Neuronal stem cell (in vitro differentiated cells): ENCODE data around the gene CACTIN.

Experiments
- DNase-seq: peaks from one replicate; pipeline ENCODE4 v3.0.0-alpha.2; 2013; ENCODE audit warnings: low spot score
- H2AFZ ChIP-seq: one replicate; pipeline ENCODE4 v1.6.1; 2013; ENCODE audit warnings: mild to moderate bottlenecking, low read length, inconsistent platforms
- H2AK5ac ChIP-seq: 2 replicates; pipeline ENCODE4 v1.6.1; 2013; ENCODE audit warnings: low read depth, mild to moderate bottlenecking, inconsistent platforms, low read length, moderate library complexity, mixed read lengths
- H2BK120ac ChIP-seq: 2 replicates; pipeline ENCODE4 v1.6.1; 2013; ENCODE audit warnings: low read depth, mild to moderate bottlenecking, inconsistent platforms, low read length, moderate library complexity, mixed read lengths
- H2BK12ac ChIP-seq: one replicate; pipeline ENCODE4 v1.6.1; 2013; ENCODE audit warnings: low read length, inconsistent platforms
- H2BK15ac ChIP-seq: 2 replicates; pipeline ENCODE4 v1.6.1; 2013; ENCODE audit warnings: mild to moderate bottlenecking, low read length, inconsistent platforms, mixed read lengths
- H2BK5ac ChIP-seq: one replicate; pipeline ENCODE4 v1.6.1; 2013; ENCODE audit warnings: inconsistent platforms, mild to moderate bottlenecking, low read length, moderate library complexity
- H3K14ac ChIP-seq: one replicate; pipeline ENCODE4 v1.6.1; 2013; ENCODE audit warnings: low read length, inconsistent platforms
- H3K18ac ChIP-seq: 2 replicates; pipeline ENCODE4 v1.6.1; 2013; ENCODE audit warnings: low read length, inconsistent platforms
- H3K23ac ChIP-seq: 2 replicates; pipeline ENCODE4 v1.6.1; 2013; ENCODE audit warnings: low read depth, mild to moderate bottlenecking, mixed read lengths, low read length, inconsistent platforms; ENCODE audit not compliant: poor library complexity
- H3K27ac ChIP-seq: replicated peaks from 3 replicates; pipeline ENCODE4 v1.5.1; 2013; ENCODE audit warnings: low read length, inconsistent platforms
- H3K27me3 ChIP-seq, 3 experiments: 2 replicates each; pipeline ENCODE4 v1.6.1; 2013; ENCODE audit warnings: low read length in 3 of 3, mild to moderate bottlenecking in 2 of 3, inconsistent platforms in 1 of 3, low read depth in 1 of 3, mixed read lengths in 1 of 3, moderate library complexity in 1 of 3; ENCODE audit not compliant: control insufficient read depth in 3 of 3, insufficient read depth in 3 of 3
- H3K36me3 ChIP-seq, 2 donors: replicated peaks in 1 of 2; 2 replicates each; pipeline ENCODE4 v1.6.1; 2013; ENCODE audit warnings: low read length in 2 of 2; ENCODE audit not compliant: control insufficient read depth in 2 of 2, insufficient read depth in 2 of 2
- H3K4ac ChIP-seq: 2 replicates; pipeline ENCODE4 v1.6.1; 2013; ENCODE audit warnings: inconsistent platforms, mild to moderate bottlenecking, low read length, moderate library complexity
- H3K4me1 ChIP-seq, 2 donors: 1 replicate in 1 of 2; 2 replicates in 1 of 2; pipeline ENCODE4 v1.6.1; 2013; ENCODE audit warnings: low read length in 2 of 2, low read depth in 1 of 2; ENCODE audit not compliant: control insufficient read depth in 2 of 2, insufficient read depth in 1 of 2
- H3K4me2 ChIP-seq: one replicate; pipeline ENCODE4 v1.6.1; 2013; ENCODE audit warnings: mild to moderate bottlenecking, low read length, inconsistent platforms; ENCODE audit not compliant: insufficient read depth, poor library complexity, severe bottlenecking
- H3K4me3 ChIP-seq, 2 donors: 2 replicates each; pipeline ENCODE4 v1.5.1; 2013; ENCODE audit warnings: low read length in 2 of 2, mild to moderate bottlenecking in 2 of 2, inconsistent platforms in 1 of 2, moderate library complexity in 1 of 2
- H3K79me1 ChIP-seq: one replicate; pipeline ENCODE4 v1.6.1; 2013; ENCODE audit warnings: low read depth, mild to moderate bottlenecking, inconsistent platforms, low read length, moderate library complexity
- H3K9ac ChIP-seq: one replicate; pipeline ENCODE4 v1.6.1; 2013; ENCODE audit warnings: mild to moderate bottlenecking, low read depth, low read length, inconsistent platforms; ENCODE audit not compliant: poor library complexity
- H3K9me3 ChIP-seq, 2 donors: replicated peaks in 1 of 2; 2 replicates each; pipeline versions ENCODE3 to v1.6.1; 2013; ENCODE audit warnings: low read length in 2 of 2, mild to moderate bottlenecking in 2 of 2, inconsistent platforms in 1 of 2, low read depth in 1 of 2, mixed read lengths in 1 of 2, moderate library complexity in 1 of 2; ENCODE audit not compliant: control insufficient read depth in 2 of 2, insufficient read depth in 1 of 2
- H4K8ac ChIP-seq: one replicate; pipeline ENCODE4 v1.6.1; 2013; ENCODE audit warnings: low read depth, mild to moderate bottlenecking, inconsistent platforms, low read length, moderate library complexity
- H4K91ac ChIP-seq: one replicate; pipeline ENCODE4 v1.6.1; 2013; ENCODE audit warnings: low read length, low read depth, mild to moderate bottlenecking, inconsistent platforms; ENCODE audit not compliant: poor library complexity
- WGBS, 2 donors: extraction: QIAGEN DNeasy Blood & Tissue Kit; methylation state at CpG; one replicate each; pipeline ENCODE4 v1.1.7; 2013; ENCODE audit warnings: missing lambda C conversion rate in 2 of 2, mixed read lengths in 1 of 2; ENCODE audit not compliant: insufficient read length in 2 of 2, insufficient replicate concordance in 1 of 2; ENCODE audit errors: extremely low coverage in 2 of 2; 5-methylcytosine and 5-hydroxymethylcytosine counted together

Gene CACTIN

DNA sequence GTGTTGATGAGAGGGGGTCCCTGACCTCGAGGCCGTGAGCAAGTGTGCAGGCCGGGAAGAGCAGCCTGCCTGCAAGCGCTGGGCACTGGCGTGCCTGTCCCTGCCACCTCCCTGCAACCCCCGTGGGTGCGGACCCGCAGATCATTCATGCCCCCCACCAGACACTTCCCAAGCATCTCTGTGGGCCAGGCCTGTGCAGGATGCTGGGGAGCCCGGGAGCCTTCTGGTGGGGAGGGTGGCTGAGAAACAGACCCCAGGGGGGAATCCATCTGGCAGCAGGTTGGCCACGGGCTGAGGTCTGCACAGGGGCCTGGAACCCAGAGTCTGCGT lies 18.4 kb upstream of the CACTIN start:
- DNase-seq = no peak

DNA sequence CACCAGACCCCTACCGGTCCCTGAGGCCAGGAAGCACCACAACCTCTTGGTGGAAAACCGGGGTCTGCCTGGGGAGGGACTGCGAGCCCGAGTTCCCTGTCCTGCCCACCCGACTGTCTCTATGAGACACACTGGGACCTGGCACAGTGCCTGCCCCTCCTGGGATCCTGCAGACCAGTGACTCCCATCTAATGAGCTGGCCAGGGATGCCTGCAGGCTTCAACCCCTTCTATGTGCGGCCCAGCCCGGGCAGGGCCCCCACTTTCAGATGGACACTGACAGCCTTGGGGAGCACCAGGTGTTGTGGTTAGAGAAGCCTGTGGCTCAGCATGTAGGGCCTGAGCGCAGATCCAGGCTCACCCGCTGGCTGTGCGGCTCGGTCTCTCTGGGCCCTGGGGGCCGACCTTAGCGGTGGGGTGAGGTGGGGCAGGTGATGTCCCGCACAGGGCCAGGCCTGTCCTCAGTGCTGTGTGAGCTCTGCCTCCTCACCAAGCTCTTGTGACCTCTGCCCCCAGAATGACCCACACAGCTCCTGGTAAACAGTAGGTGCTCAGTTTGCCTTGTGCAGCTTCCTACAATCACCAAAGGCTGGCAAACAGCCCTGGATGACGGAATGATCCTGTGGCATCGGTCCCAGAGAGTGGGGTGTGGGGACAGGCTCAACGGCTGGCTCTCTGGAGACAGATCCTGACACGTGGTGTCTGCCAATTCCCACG lies 17.9 kb upstream of the CACTIN start:
- Histone ChIP-seq H3K27me3 (no peaks in the 10 kb centered on the region), H3K4me3 (no peak overlapping the region), H3K9ac (no peak overlapping the region), H2AK5ac (no peak overlapping the region), H2BK5ac (no peak overlapping the region), H3K4ac (no peak overlapping the region), H3K4me2 (no peak overlapping the region), H2BK12ac (no peak overlapping the region), H3K4me1 (no peaks in the 10 kb centered on the region), H3K79me1 (peaks cover 2% of the 10 kb centered on the region), H3K23ac (no peak overlapping the region), H2BK120ac (no peak overlapping the region), H3K18ac (no peak overlapping the region), H2BK15ac (no peak overlapping the region), H4K91ac (no peak overlapping the region), H3K27ac (no peak overlapping the region), H3K36me3 (peaks cover 16 to 40% of the 10 kb centered on the region in 2 donors), H3K9me3 (no peaks in the 10 kb centered on the region), H3K14ac (no peak overlapping the region), H2AFZ (no peak overlapping the region), H4K8ac (no peak overlapping the region)
- no CpG with 5 or more reads among the region's 19 CpGs for WGBS, 2 donors
- no peak for DNase-seq

More for the DNA sequence above, 18.4 kb upstream of the CACTIN start:
- no peak overlapping the region for H3K14ac ChIP-seq
- H3K36me3 ChIP-seq = peaks cover 13 to 35% of the 10 kb centered on the region in 2 donors
- no peak overlapping the region for H2AFZ ChIP-seq
- H3K4me1 ChIP-seq = no peaks in the 10 kb centered on the region
- H3K4me3 ChIP-seq = no peak overlapping the region
- H3K23ac ChIP-seq = no peak overlapping the region
- H2BK120ac ChIP-seq = no peak overlapping the region
- no peaks in the 10 kb centered on the region for H3K9me3 ChIP-seq
- H3K79me1 ChIP-seq = peaks cover 3% of the 10 kb centered on the region
- H3K4ac ChIP-seq = no peak overlapping the region
- no peak overlapping the region for H3K18ac ChIP-seq
- no peak overlapping the region for H3K9ac ChIP-seq
- no peaks in the 10 kb centered on the region for H3K27me3 ChIP-seq
- WGBS, 2 donors = no CpG with 5 or more reads among the region's 11 CpGs
- no peak overlapping the region for H2BK15ac ChIP-seq
- H4K91ac ChIP-seq = no peak overlapping the region
- no peak overlapping the region for H3K4me2 ChIP-seq
- no peak overlapping the region for H2AK5ac ChIP-seq
- H4K8ac ChIP-seq = no peak overlapping the region
- no peak overlapping the region for H2BK12ac ChIP-seq
- H2BK5ac ChIP-seq = no peak overlapping the region
- no peak overlapping the region for H3K27ac ChIP-seq

DNA sequence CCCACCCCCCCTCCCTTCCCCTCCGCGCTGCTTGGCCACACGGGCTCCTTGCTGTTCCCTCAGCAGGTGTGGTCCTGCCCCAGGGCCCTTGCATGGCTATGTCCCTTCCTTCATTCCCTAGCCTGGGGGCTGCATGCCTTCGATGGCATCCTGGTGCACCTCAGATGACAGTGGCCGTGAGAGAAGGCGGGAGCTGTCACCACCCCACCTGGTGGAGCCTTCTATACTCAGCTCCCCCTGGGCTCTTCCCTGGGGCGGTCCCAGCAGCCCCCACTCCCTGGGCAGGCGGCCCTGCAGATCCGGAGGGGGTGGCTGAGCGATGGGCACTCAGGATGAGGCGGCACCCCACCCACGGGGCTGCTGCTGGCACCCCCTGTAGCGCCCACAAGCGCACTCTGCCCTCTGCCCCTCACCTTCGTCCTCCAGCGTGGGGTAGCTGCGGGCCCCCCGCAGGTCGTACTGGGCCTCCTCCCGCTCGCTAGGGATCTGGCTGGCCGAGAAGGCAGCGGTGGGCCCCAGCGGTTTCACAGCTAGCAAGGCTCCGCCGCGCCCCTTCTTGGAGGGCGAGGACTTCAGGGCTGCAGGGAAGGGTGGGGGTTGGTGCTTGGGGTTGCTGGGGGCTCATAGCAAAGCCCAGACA lies 17.2 kb upstream of the CACTIN start:
- Histone ChIP-seq H3K4me1 (no peaks in the 10 kb centered on the region), H2BK15ac (no peak overlapping the region), H3K18ac (no peak overlapping the region), H3K27me3 (no peaks in the 10 kb centered on the region), H4K8ac (peak overlapping the region; percentile 65), H2BK5ac (no peak overlapping the region), H3K9ac (no peak overlapping the region), H2BK12ac (no peak overlapping the region), H2AFZ (no peak overlapping the region), H3K4me2 (no peak overlapping the region), H3K9me3 (no peaks in the 10 kb centered on the region), H3K27ac (no peak overlapping the region), H3K23ac (peak overlapping the region; percentile 65), H3K4me3 (no peak overlapping the region), H3K14ac (no peak overlapping the region), H4K91ac (no peak overlapping the region), H3K36me3 (peaks cover 17 to 46% of the 10 kb centered on the region in 2 donors), H3K4ac (no peak overlapping the region), H3K79me1 (peaks cover 2% of the 10 kb centered on the region), H2BK120ac (no peak overlapping the region), H2AK5ac (no peak overlapping the region)
- no CpG with 5 or more reads among the region's 28 CpGs for WGBS, 2 donors
- no peak for DNase-seq

DNA sequence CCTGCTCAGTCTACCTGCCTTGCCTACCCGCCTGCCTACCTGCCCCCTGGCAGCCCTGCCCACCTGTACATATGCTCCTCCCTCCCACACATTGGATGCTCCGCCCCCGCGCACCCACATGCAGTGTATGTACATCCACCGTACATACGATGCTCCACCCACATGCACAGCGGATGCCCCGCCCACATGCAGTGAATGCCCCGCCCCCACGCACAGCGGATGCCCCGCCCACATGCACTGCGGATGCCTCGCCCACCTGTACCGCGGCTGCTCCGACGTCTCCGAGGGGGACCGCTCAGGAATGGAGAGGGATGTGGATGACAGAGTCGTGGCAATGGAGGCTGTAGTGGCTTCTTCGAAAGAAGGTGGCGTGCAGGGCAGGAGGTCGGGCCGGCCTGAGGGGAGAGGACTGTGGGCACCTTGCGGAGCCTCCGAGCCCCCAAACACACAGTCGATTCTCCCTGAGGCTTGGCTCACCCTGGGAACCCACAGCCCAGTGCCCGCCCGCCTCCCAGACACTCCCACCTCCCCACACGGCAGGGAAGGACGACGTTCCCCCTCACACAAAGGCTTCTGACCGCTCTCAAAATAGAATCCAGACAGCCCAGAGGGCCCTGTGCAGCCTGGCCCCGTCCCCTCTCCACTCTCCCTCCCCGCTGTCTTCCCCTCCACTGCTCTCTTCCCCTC lies 16.5 kb upstream of the CACTIN start:
- Histone ChIP-seq H3K14ac (peak overlapping the region; percentile 17), H3K27me3 (no peaks in the 10 kb centered on the region), H2AK5ac (no peak overlapping the region), H3K4me3 (no peak overlapping the region), H2BK15ac (no peak overlapping the region), H3K79me1 (peaks cover 2% of the 10 kb centered on the region), H3K9me3 (no peaks in the 10 kb centered on the region), H3K18ac (no peak overlapping the region), H2BK120ac (no peak overlapping the region), H4K8ac (no peak overlapping the region), H2AFZ (no peak overlapping the region), H2BK12ac (peak overlapping the region; percentile 84), H3K36me3 (peaks cover 19 to 51% of the 10 kb centered on the region in 2 donors), H3K9ac (peak overlapping the region; percentile 77), H3K23ac (peak overlapping the region; percentile 6), H3K4ac (no peak overlapping the region), H4K91ac (no peak overlapping the region), H3K27ac (no peak overlapping the region), H2BK5ac (no peak overlapping the region), H3K4me2 (no peak overlapping the region), H3K4me1 (no peaks in the 10 kb centered on the region)
- DNase-seq = no peak
- WGBS, 2 donors = no CpG with 5 or more reads among the region's 36 CpGs
